Heart left ventricle (tissue), 13 donors: ENCODE results near the gene MYBPC1.
"Not testable (repeated sequence)": the region's sequence is repeated elsewhere in the genome, so short reads cannot be mapped to it uniquely, and the experiment has no call there.

Experiments
- CTCF ChIP-seq, 12 donors: fragments of 200-600 bp; sonication (generic) in 4 of 12; IDR thresholded peaks; one replicate each; pipeline versions ENCODE4 v1.5.0 to v1.8.0; 2018 to 2022; ENCODE audit warnings: antibody characterized with exemption in 12 of 12, mild to moderate bottlenecking in 5 of 12
- POLR2A ChIP-seq, 2 donors: fragments of 450-650 bp; IDR thresholded peaks; one replicate each; pipeline ENCODE4 v1.6.1; 2017; ENCODE audit warnings: antibody characterized with exemption in 2 of 2, mild to moderate bottlenecking in 2 of 2, moderate library complexity in 2 of 2
- donor health status: ischemic (EF 13 %, LVEDD 7.1; RV severe dilation, severe dysfunction).
- donor health status: DM: no; HTN: yes; CAD: no.
- donor health status: DM: no; HTN: no; CAD: no.
- donor health status: ischemic (EF 25% LVEDD 6.9; RV normal size, moderate dysfunction).
- donor health status: ischemic (EF 25% LVEDD 5.7; RV mildly dilated, moderate dysfunction).
- donor health status: ischemic (EF 35%, LVEDD 5.7; RV mildly dilated, moderate dysfunction).
- donor health status: nonischemic (EF 11% LVEDD 7.7; RV severe dilation, severe dysfunction).
- donor health status: DM: yes; HTN: yes; CAD: no.
- donor health status: PGD.
- donor health status: ischemic (EF 29% LVEDD 5.4; RV normal size, mild dysfunction).
- donor health status: nonischemic (EF 23%, LVEDD 6.1; RV moderate dilation, normal function).

GRCh38 chr12:101558726-101559125 is 36.0 kb upstream of the MYBPC1 start:
- not testable (repeated sequence) for TF ChIP-seq CTCF, POLR2A (IDR thresholded peaks at IDR 0.05)
